Measurements from ENCODE around the gene TRIML1. TPM values are rescaled to one million over a fixed set of nuclear protein-coding genes. Genes with fewer than 3 reads are reported as not detected.

TRIML1 gene
- total and polyA plus RNA-seq, 9 of the 15 experiments (the other 6 are each of a cell fraction or from before 2014, with no cell fraction given) = 0.10 TPM; not detected in 8

DNA sequence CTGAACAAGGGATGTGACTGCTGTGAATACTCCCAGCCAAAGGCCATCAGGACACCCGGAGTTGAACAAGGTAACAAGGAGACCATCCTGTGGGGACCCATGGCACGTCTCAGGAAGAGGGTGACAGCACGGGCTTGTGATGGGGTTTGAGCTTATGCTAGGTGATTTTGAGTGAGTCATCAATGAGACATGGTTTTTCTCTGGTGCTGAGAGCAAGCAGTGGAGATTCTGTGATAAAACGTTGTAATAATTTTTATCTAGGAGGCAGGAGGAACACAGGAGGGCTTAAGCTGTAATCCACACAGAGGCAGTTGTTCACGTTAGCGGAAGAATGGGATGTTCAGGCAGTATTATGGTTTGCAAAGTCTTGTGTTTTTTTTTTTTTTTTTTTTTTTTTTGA is 36.0 kb downstream of the TRIML1 start:
- H3K27ac ChIP-seq (ENCODE audit: extremely low read depth, low read depth, low read length) = no peak overlapping the region
- H3K9me1 ChIP-seq (ENCODE audit: control insufficient read depth, insufficient read depth, low read length) = no peaks in the 10 kb centered on the region
- no peak overlapping the region for H3K9ac ChIP-seq (ENCODE audit: insufficient read depth in 1 of 2, low read depth in 2 of 2, low read length in 2 of 2)
- in situ Hi-C loops (cut with MboI) (no loop called here), intact Hi-C loops (cut with micrococcal nuclease) (no loop called here)
- no peaks in the 10 kb centered on the region for H3K36me3 ChIP-seq (ENCODE audit: control insufficient read depth, insufficient read depth, low read length)
- no peaks in the 10 kb centered on the region for H3K9me3 ChIP-seq (replicated peaks; ENCODE audit: control insufficient read depth, insufficient read depth, low read depth, low read length)
- WGBS (ENCODE audit: insufficient coverage, low coverage, missing lambda C conversion rate) = 2% methylated on average over 6 of the region's 6 CpGs
- H2AFZ ChIP-seq (ENCODE audit: low read depth, low read length) = no peak overlapping the region
- no peaks in the 10 kb centered on the region for H4K20me1 ChIP-seq (replicated peaks; ENCODE audit: control insufficient read depth, insufficient read depth, low read length)
- ChIA-PET CTCF (ENCODE audit: low intra/inter-chr PET ratio) (no interaction called here), POLR2A (no interaction called here)
- FAIRE-seq = no peak
- H3K27me3 ChIP-seq (ENCODE audit: control insufficient read depth in 2 of 2, insufficient read depth in 2 of 2, low read length in 2 of 2) = no peaks in the 10 kb centered on the region
- TF ChIP-seq ZNF274 (IDR thresholded peaks at IDR 0.05; ENCODE audit: borderline replicate concordance, low read depth, low read length) (no peak), ZNF589 (CRISPR knock-in tag; IDR thresholded peaks at IDR 0.05; ENCODE audit: low read depth) (no peak), MIER1 (IDR thresholded peaks at IDR 0.05; ENCODE audit: low read depth) (no peak), NBN (IDR thresholded peaks at IDR 0.05; ENCODE audit: low read depth) (no peak), TOE1 (IDR thresholded peaks at IDR 0.05; ENCODE audit: borderline replicate concordance) (no peak), TOE1 (CRISPR knock-in tag; IDR thresholded peaks at IDR 0.05; ENCODE audit: borderline replicate concordance, low read depth) (no peak), MBD2 (IDR thresholded peaks at IDR 0.05; ENCODE audit: borderline replicate concordance, low read depth) (no peak), ZNF778 (CRISPR knock-in tag; IDR thresholded peaks at IDR 0.05) (no peak), ZKSCAN8 (CRISPR knock-in tag; IDR thresholded peaks at IDR 0.05) (no peak), SOX6 (IDR thresholded peaks at IDR 0.05) (no peak), SMAD2 (IDR thresholded peaks at IDR 0.05; ENCODE audit: low read depth, low read length) (no peak), FIP1L1 (IDR thresholded peaks at IDR 0.05; ENCODE audit: low read depth, low read length, poor library complexity, severe bottlenecking) (no peak), ILF3 (IDR thresholded peaks at IDR 0.05; ENCODE audit: borderline replicate concordance) (no peak), DIDO1 (tag; IDR thresholded peaks at IDR 0.05; ENCODE audit: low read depth) (no peak)
- no peak overlapping the region for H3K4me2 ChIP-seq (ENCODE audit: insufficient read depth, low read length)
- no peak overlapping the region for H3K4me3 ChIP-seq
- no TSS peak for BruUV-seq (replicated peaks)
- no peaks in the 10 kb centered on the region for H3K4me1 ChIP-seq (replicated peaks in 1 of 2; ENCODE audit: control insufficient read depth in 2 of 2, insufficient read depth in 2 of 2, low read length in 2 of 2)
- no peaks in the 10 kb centered on the region for H3K79me2 ChIP-seq (ENCODE audit: control insufficient read depth, insufficient read depth, low read length)
- ATAC-seq = no peak
- DNase-seq (ENCODE audit: extremely low read depth in 1 of 4, low spot score in 3 of 4) = no peak
